Sigmoid colon (tissue), 7 donors: ENCODE results near the gene PAF1. TPM values are rescaled to one million over a fixed set of nuclear protein-coding genes. Genes with fewer than 3 reads are reported as not detected.
"Not testable (repeated sequence)": the region's sequence is repeated elsewhere in the genome, so short reads cannot be mapped to it uniquely, and the experiment has no call there.

Experiments
- DNase-seq: peaks from one replicate; pipeline ENCODE4 v3.0.0-alpha.2; 2019
- H3K27ac ChIP-seq, 4 donors: fragments of 200-600 bp; sonication (generic); one replicate each; pipeline ENCODE4 v1.5.1; 2016 to 2019; ENCODE audit warnings: mild to moderate bottlenecking in 1 of 4
- H3K27me3 ChIP-seq, 3 donors: fragments of 200-600 bp; sonication (generic); one replicate each; pipeline ENCODE4 v1.5.1; 2019; ENCODE audit warnings: mild to moderate bottlenecking in 1 of 3
- H3K36me3 ChIP-seq, 4 donors: fragments of 200-600 bp; sonication (generic); one replicate each; pipeline ENCODE4 v1.5.1; 2016 to 2019
- H3K4me1 ChIP-seq, 4 donors: fragments of 200-600 bp; sonication (generic); one replicate each; pipeline ENCODE4 v1.5.1; 2017 to 2019
- H3K4me3 ChIP-seq, 4 donors: fragments of 200-600 bp; sonication (generic); one replicate each; pipeline ENCODE4 v1.5.1; 2017 to 2019; ENCODE audit warnings: mild to moderate bottlenecking in 2 of 4, moderate library complexity in 1 of 4
- H3K9me3 ChIP-seq, 4 donors: fragments of 200-600 bp in 3 of 4; sonication (generic) in 3 of 4; one replicate each; pipeline versions ENCODE4 v1.5.1 to v1.6.1; 2013 to 2019
- EP300 ChIP-seq, 4 donors: sonication (generic); formaldehyde crosslinking; IDR thresholded peaks; one replicate each; pipeline ENCODE4 v1.6.1; 2017; ENCODE audit warnings: antibody characterized with exemption in 4 of 4
- POLR2A ChIP-seq, 2 donors: fragments of 450-650 bp; IDR thresholded peaks; one replicate each; pipeline ENCODE4 v1.6.1; 2016; ENCODE audit warnings: antibody characterized with exemption in 2 of 2, mild to moderate bottlenecking in 2 of 2, moderate library complexity in 2 of 2
- POLR2AphosphoS5 ChIP-seq, 4 donors: sonication (generic); formaldehyde crosslinking; IDR thresholded peaks; one replicate each; pipeline ENCODE4 v1.6.1; 2017; ENCODE audit warnings: antibody characterized with exemption in 4 of 4
- WGBS, 2 donors: extraction: QIAGEN DNeasy Blood & Tissue Kit; methylation state at CpG; one replicate each; pipeline ENCODE4 v1.1.7; 2013; 5-methylcytosine and 5-hydroxymethylcytosine counted together
- intact Hi-C: fragments of 100-400 bp; cut with DNase I; formaldehyde crosslinking; loops from one replicate; pipeline ENCODE4 v1.15.1; 2023
- polyA plus RNA-seq, 3 donors: library from polyadenylated mRNA; stranded (reverse); fragments of 200-250 nt; gene quantifications; one replicate each; pipeline ENCODE4 v1.2.3, GENCODE V29; 2013
- small RNA-seq, 3 donors: library from RNA; depleted of rRNA; stranded (forward); fragments of <200 nt; gene quantifications; one replicate each; pipeline ENCODE3, GENCODE V24; 2016
- total RNA-seq, 4 donors: library from RNA; depleted of rRNA; stranded (reverse); fragments of >200 nt; gene quantifications; one replicate each; pipeline ENCODE4 v1.1.0, GENCODE V29; 2016
- TF ChIP-seq, protein P1 (sequence below), 4 experiments: fragments of 450-650 bp in 3 of 4; fragments of 200-600 bp in 1 of 4; IDR thresholded peaks; one replicate each; pipeline ENCODE4 v1.5.1; 2016 to 2019; ENCODE audit warnings: antibody characterized with exemption in 4 of 4, mild to moderate bottlenecking in 3 of 4, moderate library complexity in 2 of 4
- donor health status: healthy with polysubstance abuse.
- donor health status: Bipolar disorder and iron deficiency.
- donor health status: healthy.

The PAF1 gene
- total and polyA plus RNA-seq, 7 donors = 28.2 to 51.8 (median 37.7) TPM

DNA sequence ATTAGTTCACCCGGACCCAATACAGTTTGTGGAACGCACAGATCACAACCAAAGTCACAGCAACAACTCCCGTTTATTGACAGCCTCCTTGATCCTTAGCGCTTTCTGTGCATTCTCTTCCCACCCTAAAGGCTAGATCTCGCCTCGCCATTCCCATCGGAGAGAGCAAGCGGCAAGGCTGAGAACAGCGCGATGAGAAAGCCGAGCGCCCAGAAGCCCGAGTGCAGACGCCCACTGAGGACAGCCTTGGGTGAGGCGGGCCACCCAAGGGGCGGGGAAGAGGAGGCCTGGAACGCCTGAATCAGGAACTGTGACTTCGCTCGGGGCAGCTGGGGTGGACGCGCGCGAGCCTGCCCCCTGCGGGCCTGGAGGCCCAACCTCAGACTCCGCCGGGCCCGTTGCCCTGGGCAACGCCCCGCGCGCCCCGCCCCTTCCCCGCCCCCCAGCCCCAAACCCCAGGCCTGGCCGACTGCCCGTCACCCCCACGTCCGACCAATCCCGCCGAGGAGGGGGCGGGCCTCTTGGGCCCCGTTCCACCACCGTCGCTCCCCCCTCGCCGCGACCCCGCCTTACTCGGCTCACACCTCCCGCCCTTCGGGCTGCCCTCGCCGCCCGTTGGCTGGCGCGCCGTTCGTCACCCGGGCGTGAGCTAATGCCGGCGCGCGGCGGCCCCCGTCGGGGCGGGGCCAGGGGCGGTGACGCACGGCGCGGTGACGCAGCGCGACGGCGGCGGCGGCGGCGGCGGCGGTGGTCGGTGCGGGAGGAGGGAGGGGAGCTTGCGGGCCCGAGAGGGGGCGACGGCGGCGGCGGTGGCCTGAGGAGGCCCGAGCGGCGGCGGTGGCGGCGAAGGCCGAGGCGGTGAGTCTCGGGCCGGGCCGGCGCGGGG, 48.9 kb downstream of the PAF1 start, which contains the start of gene SAMD4B:
Gene SAMD4B, plus strand, starts transcription at position 703 of the 886 bp plus-strand sequence. CDS start 14,473 bp downstream, outside the sequence.
- peaks cover 0 to 8% (median 0%) of the 10 kb centered on the region in 4 donors for H3K36me3 ChIP-seq
- peak; percentile 99 for DNase-seq
- intact Hi-C loops = loop anchor here (2.0 to 5.0 kb wide), 5 partner anchors 49 to 190 kb away; partner anchors contain the start of genes EID2B, MED29, PAF1 and PLEKHG2
- TF ChIP-seq, protein P1, sequence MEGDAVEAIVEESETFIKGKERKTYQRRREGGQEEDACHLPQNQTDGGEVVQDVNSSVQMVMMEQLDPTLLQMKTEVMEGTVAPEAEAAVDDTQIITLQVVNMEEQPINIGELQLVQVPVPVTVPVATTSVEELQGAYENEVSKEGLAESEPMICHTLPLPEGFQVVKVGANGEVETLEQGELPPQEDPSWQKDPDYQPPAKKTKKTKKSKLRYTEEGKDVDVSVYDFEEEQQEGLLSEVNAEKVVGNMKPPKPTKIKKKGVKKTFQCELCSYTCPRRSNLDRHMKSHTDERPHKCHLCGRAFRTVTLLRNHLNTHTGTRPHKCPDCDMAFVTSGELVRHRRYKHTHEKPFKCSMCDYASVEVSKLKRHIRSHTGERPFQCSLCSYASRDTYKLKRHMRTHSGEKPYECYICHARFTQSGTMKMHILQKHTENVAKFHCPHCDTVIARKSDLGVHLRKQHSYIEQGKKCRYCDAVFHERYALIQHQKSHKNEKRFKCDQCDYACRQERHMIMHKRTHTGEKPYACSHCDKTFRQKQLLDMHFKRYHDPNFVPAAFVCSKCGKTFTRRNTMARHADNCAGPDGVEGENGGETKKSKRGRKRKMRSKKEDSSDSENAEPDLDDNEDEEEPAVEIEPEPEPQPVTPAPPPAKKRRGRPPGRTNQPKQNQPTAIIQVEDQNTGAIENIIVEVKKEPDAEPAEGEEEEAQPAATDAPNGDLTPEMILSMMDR (IDR thresholded peaks at IDR 0.05) = peak; percentile 61 to 78 (median 68)
- TF ChIP-seq EP300 (IDR thresholded peaks at IDR 0.05) = no peak
- TF ChIP-seq POLR2A (IDR thresholded peaks at IDR 0.05) = peak; percentile 83
- peak; percentile 83 to 95 (median 94) for TF ChIP-seq POLR2AphosphoS5 (IDR thresholded peaks at IDR 0.05)
- no peaks in the 10 kb centered on the region for H3K27me3 ChIP-seq
- 1% methylated on average over 105 of the region's 105 CpGs for WGBS, 2 donors
- no peaks in the 10 kb centered on the region for H3K9me3 ChIP-seq
- H3K4me3 ChIP-seq = peak within 1 kb of the TSS; percentile 86 to 96 (median 92)
- peaks cover 0 to 51% (median 50%) of the 10 kb centered on the region in 4 donors for H3K4me1 ChIP-seq
- H3K27ac ChIP-seq = peak within 1 kb of the TSS; percentile 89 to 95 (median 91)

- DNase-seq = peak; percentile 72
- intact Hi-C loops = loop anchor here (5.0 kb wide), 3 partner anchors 91 to 191 kb away; partner anchors contain the start of genes EID2B and SUPT5H
- 1 to 2% methylated on average over 17 of the region's 17 CpGs for WGBS, 2 donors
Observed at GRCh38 chr19:39341129-39341718, 49.7 kb downstream of the PAF1 start.

DNA sequence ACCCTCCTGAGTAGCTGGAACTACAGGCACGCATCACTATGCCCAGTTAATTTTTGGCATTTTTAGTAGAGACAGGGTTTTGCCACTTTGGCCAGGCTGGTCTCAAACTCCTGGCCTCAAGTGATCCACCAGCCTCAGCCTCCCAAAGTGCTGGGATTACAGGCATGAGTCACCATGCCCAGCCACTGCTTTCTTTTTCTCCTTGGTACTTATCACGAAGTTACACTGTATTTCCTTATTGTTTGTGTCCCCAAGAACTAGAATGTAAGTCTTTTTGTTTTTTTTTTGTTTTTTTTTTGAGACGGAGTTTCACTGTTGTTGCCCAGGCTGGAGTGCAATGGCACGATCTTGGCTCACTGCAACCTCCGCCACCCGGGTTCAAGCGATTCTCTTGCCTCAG, 50.8 kb downstream of the PAF1 start:
- H3K4me1 ChIP-seq = peaks cover 0 to 34% (median 33%) of the 10 kb centered on the region in 4 donors
- H3K27ac ChIP-seq, DNase-seq, H3K27me3 ChIP-seq, H3K36me3 ChIP-seq, H3K4me3 ChIP-seq, H3K9me3 ChIP-seq: not testable (repeated sequence)
- intact Hi-C loops = loop anchor here (5.0 kb wide), 3 partner anchors 92 to 192 kb away; partner anchors contain the start of genes EID2B and SUPT5H
- WGBS, 2 donors = 77 to 82% methylated on average over 7 of the region's 7 CpGs

More at GRCh38 chr19:39341129-39341718, 49.7 kb downstream of the PAF1 start:
- Histone ChIP-seq H3K27ac (peak overlapping the region; percentile 85 to 91 (median 89)), H3K4me1 (peaks cover 0 to 45% (median 43%) of the 10 kb centered on the region in 4 donors), H3K9me3 (no peaks in the 10 kb centered on the region), H3K27me3 (no peaks in the 10 kb centered on the region), H3K4me3 (peak overlapping the region; percentile 58 to 92 (median 74)), H3K36me3 (peaks cover 0 to 8% (median 0%) of the 10 kb centered on the region in 4 donors)
- no peak for TF ChIP-seq POLR2AphosphoS5 (IDR thresholded peaks at IDR 0.05)

DNA sequence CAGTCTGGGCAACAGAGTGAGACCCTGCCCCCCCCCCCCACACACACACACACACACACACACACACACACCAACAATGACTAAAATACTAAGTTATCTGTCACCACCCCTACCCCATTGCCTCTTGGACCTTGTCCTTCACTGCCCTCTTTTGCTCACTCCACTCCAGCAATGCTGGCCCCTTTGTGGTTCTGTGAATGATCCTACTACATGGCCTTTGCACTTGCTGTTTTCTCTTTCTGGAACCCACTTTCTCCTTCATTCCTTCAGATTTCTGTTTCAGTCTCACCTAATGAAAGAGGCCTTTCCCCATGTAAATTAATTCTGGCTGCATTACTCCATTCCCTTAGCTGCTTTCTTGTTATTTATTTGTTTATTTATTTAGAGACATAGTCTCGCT, 51.2 kb downstream of the PAF1 start:
- WGBS, 2 donors = 94 to 97% methylated on average over 1 of the region's 1 CpG
- no peak overlapping the region for H3K4me3 ChIP-seq
- no peaks in the 10 kb centered on the region for H3K36me3 ChIP-seq
- intact Hi-C loops = loop anchor here (5.0 kb wide), 3 partner anchors 93 to 193 kb away; partner anchors contain the start of genes EID2B and SUPT5H
- peaks cover 0 to 30% (median 28%) of the 10 kb centered on the region in 4 donors for H3K4me1 ChIP-seq
- H3K27ac ChIP-seq = no peak overlapping the region
- TF ChIP-seq POLR2AphosphoS5 (IDR thresholded peaks at IDR 0.05) (no peak), POLR2A (IDR thresholded peaks at IDR 0.05) (no peak), EP300 (IDR thresholded peaks at IDR 0.05) (no peak)
- TF ChIP-seq, protein P1 (IDR thresholded peaks at IDR 0.05) = no peak
- no peak for DNase-seq
- H3K9me3 ChIP-seq = no peaks in the 10 kb centered on the region
- H3K27me3 ChIP-seq = no peaks in the 10 kb centered on the region

DNA sequence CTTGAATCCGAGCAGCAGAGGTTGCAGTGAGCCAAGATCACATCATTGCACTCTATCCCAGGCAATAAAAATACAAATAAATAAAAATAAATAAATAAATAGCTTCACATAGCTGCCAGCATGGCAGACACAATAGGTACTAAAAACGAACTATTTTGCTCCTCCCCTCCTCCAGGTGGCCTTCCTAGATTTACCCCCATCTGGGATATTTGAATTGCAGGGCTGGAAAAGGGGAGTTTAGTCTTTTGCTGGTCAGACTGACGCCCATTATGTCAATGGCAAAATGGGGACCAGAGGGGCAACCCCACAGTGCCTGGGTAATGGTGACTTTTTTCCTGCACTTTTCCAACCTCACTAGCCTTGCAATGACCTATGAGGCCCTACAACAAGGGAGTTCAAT, 54.4 kb downstream of the PAF1 start:
- Histone ChIP-seq H3K4me3 (no peak overlapping the region), H3K27me3 (no peaks in the 10 kb centered on the region), H3K36me3 (no peaks in the 10 kb centered on the region), H3K27ac (peak overlapping the region in 2 of 4 donors; percentile 37 to 64), H3K9me3 (no peaks in the 10 kb centered on the region), H3K4me1 (peaks cover 0 to 10% (median 10%) of the 10 kb centered on the region in 4 donors)
- DNase-seq = no peak
- TF ChIP-seq POLR2A (IDR thresholded peaks at IDR 0.05) (no peak), EP300 (IDR thresholded peaks at IDR 0.05) (no peak), POLR2AphosphoS5 (IDR thresholded peaks at IDR 0.05) (no peak)
- TF ChIP-seq, protein P1 (IDR thresholded peaks at IDR 0.05) = no peak
- WGBS, 2 donors = 49 to 68% methylated on average over 3 of the region's 3 CpGs
- intact Hi-C loops = no loop called here

Small RNA genes within 50 kb of the gene (small RNA-seq; reads per million reads assigned to genes)
- 0 to 0.51 (median 0.24) reads per million in 3 donors for gene AC011445.2
- gene MIR4530 = 0 reads per million in 3 donors
- 0 reads per million in 3 donors for gene RN7SL566P

Other genes starting within 250 kb of the PAF1 start
- gene NCCRP1, start 194.1 kb downstream of the PAF1 start, total RNA-seq = under 1 TPM in 1 of 4 donors, not detected in 3; 0.41 TPM
- under 1 TPM in 2 of 3 donors, not detected in 1; 0.52 to 0.60 TPM for gene NCCRP1, start 194.1 kb downstream of the PAF1 start, polyA plus RNA-seq
- not detected for gene SYCN, start 186.8 kb downstream of the PAF1 start, total RNA-seq
- not detected for gene SYCN, start 186.8 kb downstream of the PAF1 start, polyA plus RNA-seq
- not detected for gene IFNL3, start 146.1 kb downstream of the PAF1 start, total RNA-seq
- under 1 TPM in 1 of 3 donors, not detected in 2; 0.22 TPM for gene IFNL3, start 146.1 kb downstream of the PAF1 start, polyA plus RNA-seq
- not detected for gene IFNL4, start 142.2 kb downstream of the PAF1 start, total RNA-seq
- not detected for gene IFNL4, start 142.2 kb downstream of the PAF1 start, polyA plus RNA-seq
- gene IFNL2, start 122.7 kb downstream of the PAF1 start, total RNA-seq = not detected
- gene IFNL2, start 122.7 kb downstream of the PAF1 start, polyA plus RNA-seq = not detected
- not detected for gene IFNL1, start 94.7 kb downstream of the PAF1 start, total RNA-seq
- under 1 TPM in 1 of 3 donors, not detected in 2; 0.09 TPM for gene IFNL1, start 94.7 kb downstream of the PAF1 start, polyA plus RNA-seq
- 1 to 10 TPM in 3 of 4 donors, under 1 TPM in 1; 0.82 to 1.8 (median 1.2) TPM for gene LRFN1, start 70.2 kb downstream of the PAF1 start, total RNA-seq
- gene LRFN1, start 70.2 kb downstream of the PAF1 start, polyA plus RNA-seq = 1 to 10 TPM in 1 of 3 donors, under 1 TPM in 2; under 0.01 to 1.0 (median 0.23) TPM
- 10 to 100 TPM in 1 of 4 donors, 1 to 10 TPM in 3; 5.3 to 23.1 (median 8.6) TPM for gene GMFG, start 55.1 kb downstream of the PAF1 start, total RNA-seq
- gene GMFG, start 55.1 kb downstream of the PAF1 start, polyA plus RNA-seq = 10 to 100 TPM; 37.2 to 98.6 (median 56.5) TPM
- 10 to 100 TPM; 37.8 to 83.6 (median 65.4) TPM for gene SAMD4B, start 48.7 kb downstream of the PAF1 start, total RNA-seq
- 10 to 100 TPM; 28.4 to 79.4 (median 38.4) TPM for gene SAMD4B, start 48.7 kb downstream of the PAF1 start, polyA plus RNA-seq
- 10 to 100 TPM; 25.2 to 44.6 (median 33.7) TPM for gene MED29, start 272 bp upstream of the PAF1 start, total RNA-seq
- 10 to 100 TPM; 22.8 to 33.5 (median 31.0) TPM for gene MED29, start 272 bp upstream of the PAF1 start, polyA plus RNA-seq
- 100 to 1,000 TPM in 3 of 4 donors, 10 to 100 TPM in 1; 78.1 to 320 (median 190) TPM for gene ZFP36, start 15.7 kb upstream of the PAF1 start, total RNA-seq
- 100 to 1,000 TPM; 112 to 298 (median 228) TPM for gene ZFP36, start 15.7 kb upstream of the PAF1 start, polyA plus RNA-seq
- 10 to 100 TPM in 3 of 4 donors, 1 to 10 TPM in 1; 8.2 to 28.8 (median 12.5) TPM for gene PLEKHG2, start 21.6 kb upstream of the PAF1 start, total RNA-seq
- gene PLEKHG2, start 21.6 kb upstream of the PAF1 start, polyA plus RNA-seq = 10 to 100 TPM in 1 of 3 donors, under 1 TPM in 2; 0.60 to 14.9 (median 0.69) TPM
- gene RPS16, start 44.8 kb upstream of the PAF1 start, total RNA-seq = 1,000 to 10,000 TPM; 1,648 to 4,043 (median 3,423) TPM
- gene RPS16, start 44.8 kb upstream of the PAF1 start, polyA plus RNA-seq = 1,000 to 10,000 TPM; 2,119 to 4,564 (median 2,918) TPM
- gene SUPT5H, start 54.5 kb upstream of the PAF1 start, total RNA-seq = 100 to 1,000 TPM in 2 of 4 donors, 10 to 100 TPM in 2; 72.1 to 104 (median 89.1) TPM
- gene SUPT5H, start 54.5 kb upstream of the PAF1 start, polyA plus RNA-seq = 100 to 1,000 TPM in 1 of 3 donors, 10 to 100 TPM in 2; 52.3 to 112 (median 67.5) TPM
- gene TIMM50, start 89.7 kb upstream of the PAF1 start, total RNA-seq = 10 to 100 TPM; 42.1 to 54.4 (median 46.8) TPM
- 10 to 100 TPM; 26.4 to 54.9 (median 37.9) TPM for gene TIMM50, start 89.7 kb upstream of the PAF1 start, polyA plus RNA-seq
- gene DLL3, start 107.8 kb upstream of the PAF1 start, total RNA-seq = under 1 TPM in 1 of 4 donors, not detected in 3; 0.36 TPM
- gene DLL3, start 107.8 kb upstream of the PAF1 start, polyA plus RNA-seq = under 1 TPM in 1 of 3 donors, not detected in 2; 0.17 TPM
- gene SELENOV, start 124.0 kb upstream of the PAF1 start, total RNA-seq = not detected
- not detected for gene SELENOV, start 124.0 kb upstream of the PAF1 start, polyA plus RNA-seq
- 1 to 10 TPM; 3.9 to 7.7 (median 5.3) TPM for gene EID2B, start 141.7 kb upstream of the PAF1 start, total RNA-seq
- gene EID2B, start 141.7 kb upstream of the PAF1 start, polyA plus RNA-seq = 1 to 10 TPM in 2 of 3 donors, under 1 TPM in 1; 0.46 to 2.0 (median 1.8) TPM
- gene EID2, start 149.1 kb upstream of the PAF1 start, total RNA-seq = 10 to 100 TPM in 3 of 4 donors, 1 to 10 TPM in 1; 9.7 to 16.4 (median 13.2) TPM
- gene EID2, start 149.1 kb upstream of the PAF1 start, polyA plus RNA-seq = 10 to 100 TPM in 1 of 3 donors, 1 to 10 TPM in 2; 7.6 to 10.7 (median 8.4) TPM
- gene LGALS13, start 211.4 kb upstream of the PAF1 start, total RNA-seq = not detected
- not detected for gene LGALS13, start 211.4 kb upstream of the PAF1 start, polyA plus RNA-seq